Neural progenitor cell (in vitro differentiated cells): ENCODE results near the gene RAPGEF4.

ENCODE experiments used
- EZH2 ChIP-seq: fragments of 200-600 bp; sonication (generic); IDR thresholded peaks from 2 replicates; pipeline ENCODE4 v1.6.1; 2017; ENCODE audit warnings: antibody characterized with exemption, mild to moderate bottlenecking, moderate library complexity
- EZH2phosphoT487 ChIP-seq: fragments of 200-600 bp; sonication (generic); IDR thresholded peaks from 2 replicates; pipeline ENCODE4 v1.6.1; 2017; ENCODE audit warnings: antibody characterized with exemption
- TF ChIP-seq, protein P1 (sequence below): fragments of 200-600 bp; sonication (generic); IDR thresholded peaks from 2 replicates; pipeline ENCODE4 v1.5.1; 2017; ENCODE audit warnings: antibody characterized with exemption, mild to moderate bottlenecking

DNA sequence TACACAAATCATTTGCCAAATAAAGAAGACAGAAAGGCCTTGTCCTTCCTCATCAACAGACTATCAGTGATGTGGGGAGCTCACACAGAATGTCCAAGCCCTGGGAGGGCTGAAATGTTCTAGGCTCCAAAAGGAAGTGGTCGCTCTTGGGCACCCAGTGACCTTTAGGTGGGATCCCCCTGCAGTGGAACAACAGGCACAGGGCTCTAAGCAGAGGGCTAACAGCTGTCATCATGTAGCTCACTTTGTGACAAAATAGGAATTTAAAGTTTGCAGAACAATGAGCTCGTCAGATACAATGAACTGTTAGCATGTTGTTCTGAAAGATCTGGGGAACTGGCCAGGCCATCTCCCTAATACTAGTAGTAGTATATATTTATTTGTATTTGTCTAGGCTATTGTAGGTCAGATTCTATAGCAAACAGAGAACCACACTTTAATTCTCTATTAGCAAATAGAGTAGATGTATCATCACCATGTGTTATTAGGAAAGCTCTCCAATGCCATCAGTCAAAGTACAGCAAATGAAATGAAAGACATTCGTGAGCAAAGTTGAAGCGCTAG is 188.5 kb downstream of the RAPGEF4 start:
- TF ChIP-seq, protein P1, sequence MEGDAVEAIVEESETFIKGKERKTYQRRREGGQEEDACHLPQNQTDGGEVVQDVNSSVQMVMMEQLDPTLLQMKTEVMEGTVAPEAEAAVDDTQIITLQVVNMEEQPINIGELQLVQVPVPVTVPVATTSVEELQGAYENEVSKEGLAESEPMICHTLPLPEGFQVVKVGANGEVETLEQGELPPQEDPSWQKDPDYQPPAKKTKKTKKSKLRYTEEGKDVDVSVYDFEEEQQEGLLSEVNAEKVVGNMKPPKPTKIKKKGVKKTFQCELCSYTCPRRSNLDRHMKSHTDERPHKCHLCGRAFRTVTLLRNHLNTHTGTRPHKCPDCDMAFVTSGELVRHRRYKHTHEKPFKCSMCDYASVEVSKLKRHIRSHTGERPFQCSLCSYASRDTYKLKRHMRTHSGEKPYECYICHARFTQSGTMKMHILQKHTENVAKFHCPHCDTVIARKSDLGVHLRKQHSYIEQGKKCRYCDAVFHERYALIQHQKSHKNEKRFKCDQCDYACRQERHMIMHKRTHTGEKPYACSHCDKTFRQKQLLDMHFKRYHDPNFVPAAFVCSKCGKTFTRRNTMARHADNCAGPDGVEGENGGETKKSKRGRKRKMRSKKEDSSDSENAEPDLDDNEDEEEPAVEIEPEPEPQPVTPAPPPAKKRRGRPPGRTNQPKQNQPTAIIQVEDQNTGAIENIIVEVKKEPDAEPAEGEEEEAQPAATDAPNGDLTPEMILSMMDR = no peak
- TF ChIP-seq EZH2 = no peak
- TF ChIP-seq EZH2phosphoT487 = no peak
